Tibial artery (tissue), 4 donors: ENCODE measurements around the gene DPEP2.
"Not testable (repeated sequence)": the region's sequence is repeated elsewhere in the genome, so short reads cannot be mapped to it uniquely, and the experiment has no call there.

Experiments used
- DNase-seq, 2 donors: peaks; one replicate each; pipeline ENCODE4 v3.0.0-alpha.2; 2019
- H3K27ac ChIP-seq, 2 donors: fragments of 200-600 bp; sonication (generic) in 1 of 2; 1 replicate in 1 of 2; 2 replicates in 1 of 2; pipeline ENCODE4 v1.5.1; 2018 to 2019; ENCODE audit warnings: mild to moderate bottlenecking in 1 of 2
- H3K27me3 ChIP-seq, 2 donors: fragments of 200-600 bp; sonication (generic) in 1 of 2; one replicate each; pipeline versions ENCODE4 v1.5.1 to v1.6.0; 2016 to 2019
- H3K36me3 ChIP-seq, 3 donors: fragments of 200-600 bp; sonication (generic) in 2 of 3; one replicate each; pipeline ENCODE4 v1.5.1; 2016 to 2019; ENCODE audit warnings: mild to moderate bottlenecking in 2 of 3
- H3K4me1 ChIP-seq, 4 donors: fragments of 200-600 bp; sonication (generic) in 2 of 4; 1 replicate in 3 of 4; 2 replicates in 1 of 4; pipeline ENCODE4 v1.5.1; 2016 to 2019
- H3K4me3 ChIP-seq, 2 donors: fragments of 200-600 bp; sonication (generic) in 1 of 2; 1 replicate in 1 of 2; 2 replicates in 1 of 2; pipeline ENCODE4 v1.5.1; 2018 to 2019; ENCODE audit warnings: mild to moderate bottlenecking in 2 of 2
- H3K9me3 ChIP-seq, 3 donors: fragments of 200-600 bp; sonication (generic) in 1 of 3; one replicate each; pipeline ENCODE4 v1.5.1; 2016 to 2019
- intact Hi-C: fragments of 100-400 bp; cut with DNase I; formaldehyde crosslinking; loops from one replicate; pipeline ENCODE4 v1.15.0; 2023; ENCODE audit warnings: low total_unique reads
- TF ChIP-seq, protein P1 (sequence below), 2 experiments: fragments of 200-600 bp in 1 of 2; fragments of 450-650 bp in 1 of 2; IDR thresholded peaks; one replicate each; pipeline ENCODE4 v1.5.1; 2017 to 2019; ENCODE audit warnings: antibody characterized with exemption in 2 of 2, mild to moderate bottlenecking in 1 of 2, moderate library complexity in 1 of 2

The DPEP2 gene

DNA sequence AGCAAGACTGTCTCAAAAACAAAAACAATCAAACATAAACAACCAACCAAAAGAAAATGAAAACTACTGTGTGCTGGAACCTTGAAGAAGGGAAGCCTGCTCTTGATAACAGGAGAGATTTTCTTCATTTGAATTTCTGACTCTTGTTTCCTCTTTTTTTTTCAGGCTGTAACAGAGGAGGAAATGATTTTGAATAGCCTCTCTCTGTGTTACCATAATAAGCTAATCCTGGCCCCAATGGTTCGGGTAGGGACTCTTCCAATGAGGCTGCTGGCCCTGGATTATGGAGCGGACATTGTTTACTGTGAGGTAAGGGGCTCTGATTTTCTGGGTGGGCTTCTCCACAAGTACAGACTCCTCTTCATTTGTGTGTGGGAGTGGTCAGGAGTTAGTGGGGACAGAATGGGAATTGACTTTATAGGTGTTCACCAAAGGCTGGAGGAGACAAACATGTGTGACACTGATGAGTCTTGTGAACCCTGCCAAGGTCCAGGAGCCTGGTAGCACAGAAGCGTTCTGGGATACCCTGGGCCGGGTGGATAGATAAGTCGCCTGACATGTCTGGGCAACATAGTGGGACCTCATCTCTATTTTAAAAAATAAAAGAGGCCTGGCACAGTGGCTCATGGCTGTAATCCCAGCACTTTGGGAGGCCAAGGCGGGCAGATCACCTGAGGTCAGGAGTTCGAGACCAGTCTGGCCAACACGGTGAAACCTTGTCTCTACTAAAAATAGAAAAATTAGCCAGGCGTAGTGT lies 38.7 kb upstream of the DPEP2 start:
- no peak overlapping the region for H3K27ac ChIP-seq
- no peak overlapping the region for H3K4me3 ChIP-seq
- H3K4me1 ChIP-seq = no peaks in the 10 kb centered on the region
- H3K9me3 ChIP-seq = no peaks in the 10 kb centered on the region
- intact Hi-C loops = no loop called here
- H3K27me3 ChIP-seq = no peaks in the 10 kb centered on the region
- H3K36me3 ChIP-seq = peaks cover 4 to 18% (median 7%) of the 10 kb centered on the region in 3 donors
- DNase-seq = no peak
- TF ChIP-seq, protein P1, sequence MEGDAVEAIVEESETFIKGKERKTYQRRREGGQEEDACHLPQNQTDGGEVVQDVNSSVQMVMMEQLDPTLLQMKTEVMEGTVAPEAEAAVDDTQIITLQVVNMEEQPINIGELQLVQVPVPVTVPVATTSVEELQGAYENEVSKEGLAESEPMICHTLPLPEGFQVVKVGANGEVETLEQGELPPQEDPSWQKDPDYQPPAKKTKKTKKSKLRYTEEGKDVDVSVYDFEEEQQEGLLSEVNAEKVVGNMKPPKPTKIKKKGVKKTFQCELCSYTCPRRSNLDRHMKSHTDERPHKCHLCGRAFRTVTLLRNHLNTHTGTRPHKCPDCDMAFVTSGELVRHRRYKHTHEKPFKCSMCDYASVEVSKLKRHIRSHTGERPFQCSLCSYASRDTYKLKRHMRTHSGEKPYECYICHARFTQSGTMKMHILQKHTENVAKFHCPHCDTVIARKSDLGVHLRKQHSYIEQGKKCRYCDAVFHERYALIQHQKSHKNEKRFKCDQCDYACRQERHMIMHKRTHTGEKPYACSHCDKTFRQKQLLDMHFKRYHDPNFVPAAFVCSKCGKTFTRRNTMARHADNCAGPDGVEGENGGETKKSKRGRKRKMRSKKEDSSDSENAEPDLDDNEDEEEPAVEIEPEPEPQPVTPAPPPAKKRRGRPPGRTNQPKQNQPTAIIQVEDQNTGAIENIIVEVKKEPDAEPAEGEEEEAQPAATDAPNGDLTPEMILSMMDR (IDR thresholded peaks at IDR 0.05) = no peak

GRCh38 chr16:68035227-68035626 lies 35.9 kb upstream of the DPEP2 start:
- Histone ChIP-seq H3K27me3 (no peaks in the 10 kb centered on the region), H3K9me3 (no peaks in the 10 kb centered on the region), H3K27ac (no peak overlapping the region), H3K36me3 (peaks cover 4 to 31% (median 7%) of the 10 kb centered on the region in 3 donors), H3K4me1 (no peaks in the 10 kb centered on the region), H3K4me3 (no peak overlapping the region)
- TF ChIP-seq, protein P1 (IDR thresholded peaks at IDR 0.05) = no peak
- intact Hi-C loops = no loop called here
- no peak for DNase-seq

- peaks cover 2 to 31% (median 4%) of the 10 kb centered on the region in 3 donors for H3K36me3 ChIP-seq
- DNase-seq = no peak
- no peak overlapping the region for H3K4me3 ChIP-seq
- no peaks in the 10 kb centered on the region for H3K9me3 ChIP-seq
- H3K27me3 ChIP-seq = no peaks in the 10 kb centered on the region
- H3K4me1 ChIP-seq = no peaks in the 10 kb centered on the region
- intact Hi-C loops = no loop called here
- H3K27ac ChIP-seq = no peak overlapping the region
- TF ChIP-seq, protein P1 (IDR thresholded peaks at IDR 0.05) = no peak
Observed at GRCh38 chr16:68033101-68033500, 33.8 kb upstream of the DPEP2 start.

DNA sequence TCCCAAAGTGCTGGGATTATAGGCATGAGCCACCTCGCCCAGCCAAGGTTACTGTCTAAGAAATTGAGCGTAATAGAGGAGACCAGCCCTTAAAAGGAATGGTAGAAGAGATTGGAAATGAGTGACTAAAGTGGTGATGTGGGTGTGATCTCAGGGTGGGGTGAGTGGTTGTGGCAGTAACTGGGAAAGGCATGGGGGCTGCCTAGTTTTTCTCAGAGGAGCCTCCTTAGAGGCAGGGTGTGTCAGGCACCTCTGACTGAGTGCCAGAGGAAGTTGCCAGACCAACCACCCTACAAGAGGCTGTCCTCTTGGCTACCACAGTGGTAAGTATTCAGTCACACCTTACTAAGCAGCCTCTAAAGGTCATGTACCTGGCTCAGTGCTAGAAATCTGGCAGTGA lies 32.7 kb upstream of the DPEP2 start:
- intact Hi-C loops = no loop called here
- TF ChIP-seq, protein P1 (IDR thresholded peaks at IDR 0.05) = no peak
- Histone ChIP-seq H3K4me1 (no peaks in the 10 kb centered on the region), H3K36me3 (peaks cover 0 to 37% (median 7%) of the 10 kb centered on the region in 3 donors), H3K4me3 (no peak overlapping the region), H3K27ac (no peak overlapping the region), H3K9me3 (no peaks in the 10 kb centered on the region), H3K27me3 (no peaks in the 10 kb centered on the region)
- no peak for DNase-seq

DNA sequence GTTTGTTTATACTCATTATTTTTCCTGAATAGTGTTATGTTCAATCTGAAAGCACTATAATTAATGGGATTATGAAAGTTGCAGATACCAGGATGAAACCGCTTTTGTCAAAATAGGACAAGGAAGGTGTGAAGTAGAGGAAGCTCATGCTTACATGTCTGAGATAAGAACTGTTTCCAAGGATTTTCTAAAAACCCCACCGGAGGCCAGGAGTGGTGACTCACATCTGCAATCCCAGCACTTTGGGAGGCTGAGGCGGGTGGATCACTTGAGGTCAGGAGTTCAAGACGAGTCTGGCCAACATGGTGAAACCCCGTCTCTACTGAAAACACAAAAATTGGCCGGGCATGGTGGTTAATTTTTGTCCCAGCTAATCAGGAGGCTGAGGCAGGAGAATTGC lies 30.8 kb upstream of the DPEP2 start:
- H3K9me3 ChIP-seq, H3K27me3 ChIP-seq, H3K27ac ChIP-seq, DNase-seq, intact Hi-C loops, H3K4me1 ChIP-seq, H3K4me3 ChIP-seq: not testable (repeated sequence)
- H3K36me3 ChIP-seq = peaks cover 0 to 37% (median 7%) of the 10 kb centered on the region in 3 donors

GRCh38 chr16:68028996-68029395 lies 29.7 kb upstream of the DPEP2 start:
- Histone ChIP-seq H3K27me3 (no peaks in the 10 kb centered on the region), H3K9me3 (no peaks in the 10 kb centered on the region), H3K4me3 (no peak overlapping the region), H3K27ac (no peak overlapping the region), H3K4me1 (peaks cover 0 to 7% (median 2%) of the 10 kb centered on the region in 4 donors), H3K36me3 (peaks cover 0 to 37% (median 7%) of the 10 kb centered on the region in 3 donors)
- TF ChIP-seq, protein P1 (IDR thresholded peaks at IDR 0.05) = no peak
- intact Hi-C loops = no loop called here
- no peak for DNase-seq
